Esophagus muscularis mucosa (tissue), 4 donors: ENCODE measurements around the gene C11orf24.

ENCODE experiments used
- CTCF ChIP-seq, 3 experiments: fragments of 200-600 bp in 2 of 3; fragments of 450-650 bp in 1 of 3; sonication (generic) in 2 of 3; IDR thresholded peaks; one replicate each; pipeline ENCODE4 v1.5.1; 2017 to 2019; ENCODE audit warnings: antibody characterized with exemption in 3 of 3, mild to moderate bottlenecking in 2 of 3, moderate library complexity in 1 of 3
- EP300 ChIP-seq: sonication (generic); formaldehyde crosslinking; IDR thresholded peaks from one replicate; pipeline ENCODE4 v1.6.1; 2017; ENCODE audit warnings: antibody characterized with exemption
- POLR2A ChIP-seq: fragments of 450-650 bp; IDR thresholded peaks from one replicate; pipeline ENCODE4 v1.6.1; 2017; ENCODE audit warnings: antibody characterized with exemption, moderate library complexity, mild to moderate bottlenecking, low read depth

- TF ChIP-seq CTCF (IDR thresholded peaks at IDR 0.05) (no peak), EP300 (no peak), POLR2A (no peak)
Observed at GRCh38 chr11:68263444-68264035, 8.2 kb downstream of the C11orf24 start.
